GM12892 (cell line): ENCODE data around the gene CYB5B.

Source experiments
- POLR2A ChIP-seq: IDR thresholded peaks from 2 replicates; pipeline ENCODE4 v1.6.1; 2011; ENCODE audit warnings: low read depth, low read length, control low read depth
- TAF1 ChIP-seq: IDR thresholded peaks from 2 replicates; pipeline ENCODE4 v1.6.1; 2011; ENCODE audit warnings: low read depth, mild to moderate bottlenecking, control low read depth, low read length, borderline replicate concordance

- TF ChIP-seq POLR2A (no peak), TAF1 (no peak)
Measured at GRCh38 chr16:69465881-69466280, 41.5 kb downstream of the CYB5B start.
